ENCODE measurements around the gene CNTN4.

The CNTN4 gene

GRCh38 chr3:2266606-2267005 lies 167.9 kb downstream of the CNTN4 start:
- in situ Hi-C loops (cut with MboI; ENCODE audit: low sequenced_read_pairs, unreplicated experiment), result no loop called here

GRCh38 chr3:2268779-2269178 lies 170.1 kb downstream of the CNTN4 start:
- in situ Hi-C loops (cut with MboI; ENCODE audit: low sequenced_read_pairs, unreplicated experiment), result no loop called here
- no peak for TF ChIP-seq CTCF (IDR thresholded peaks at IDR 0.05; ENCODE audit: borderline replicate concordance, control extremely low read depth, extremely low read depth, insufficient read depth, missing control alignments)
- DNase-seq (ENCODE audit: low spot score), result no peak

More at GRCh38 chr3:2266606-2267005, 167.9 kb downstream of the CNTN4 start:
- no peak for DNase-seq (ENCODE audit: low spot score)
- no peak for TF ChIP-seq CTCF (IDR thresholded peaks at IDR 0.05; ENCODE audit: borderline replicate concordance, control extremely low read depth, extremely low read depth, insufficient read depth, missing control alignments)

GRCh38 chr3:2274526-2274925 lies 175.9 kb downstream of the CNTN4 start:
- TF ChIP-seq CTCF (IDR thresholded peaks at IDR 0.05; ENCODE audit: borderline replicate concordance, control extremely low read depth, extremely low read depth, insufficient read depth, missing control alignments), result no peak
- no peak for DNase-seq (ENCODE audit: low spot score)
- in situ Hi-C loops (cut with MboI; ENCODE audit: low sequenced_read_pairs, unreplicated experiment), result no loop called here

- TF ChIP-seq CTCF (IDR thresholded peaks at IDR 0.05; ENCODE audit: borderline replicate concordance, control extremely low read depth, extremely low read depth, insufficient read depth, missing control alignments), result no peak
- in situ Hi-C loops (cut with MboI; ENCODE audit: low sequenced_read_pairs, unreplicated experiment), result no loop called here
- DNase-seq (ENCODE audit: low spot score), result no peak
Observed at GRCh38 chr3:2283818-2284217, 185.2 kb downstream of the CNTN4 start.

GRCh38 chr3:2300938-2301337 lies 202.3 kb downstream of the CNTN4 start:
- in situ Hi-C loops (cut with MboI; ENCODE audit: low sequenced_read_pairs, unreplicated experiment), result no loop called here
- no peak for DNase-seq (ENCODE audit: low spot score)
- no peak for TF ChIP-seq CTCF (IDR thresholded peaks at IDR 0.05; ENCODE audit: borderline replicate concordance, control extremely low read depth, extremely low read depth, insufficient read depth, missing control alignments)

- DNase-seq (ENCODE audit: low spot score), result no peak
- in situ Hi-C loops (cut with MboI; ENCODE audit: low sequenced_read_pairs, unreplicated experiment), result no loop called here
- no peak for TF ChIP-seq CTCF (IDR thresholded peaks at IDR 0.05; ENCODE audit: borderline replicate concordance, control extremely low read depth, extremely low read depth, insufficient read depth, missing control alignments)
Observed at GRCh38 chr3:2301361-2301760, 202.7 kb downstream of the CNTN4 start.

- no peak for TF ChIP-seq CTCF (IDR thresholded peaks at IDR 0.05; ENCODE audit: borderline replicate concordance, control extremely low read depth, extremely low read depth, insufficient read depth, missing control alignments)
- peak; percentile 15 for DNase-seq (ENCODE audit: low spot score)
- in situ Hi-C loops (cut with MboI; ENCODE audit: low sequenced_read_pairs, unreplicated experiment), result no loop called here
Observed at GRCh38 chr3:2303566-2303965, 204.9 kb downstream of the CNTN4 start.
